Gastroesophageal sphincter (tissue), 3 donors: ENCODE results near the gene UBE2H.

Experiments used
- EP300 ChIP-seq: sonication (generic); formaldehyde crosslinking; IDR thresholded peaks from one replicate; pipeline ENCODE4 v1.6.1; 2017; ENCODE audit warnings: antibody characterized with exemption, mild to moderate bottlenecking
- POLR2A ChIP-seq, 2 donors: fragments of 450-650 bp; IDR thresholded peaks; one replicate each; pipeline ENCODE4 v1.6.1; 2017; ENCODE audit warnings: antibody characterized with exemption in 2 of 2, mild to moderate bottlenecking in 2 of 2, moderate library complexity in 1 of 2
- POLR2AphosphoS5 ChIP-seq: sonication (generic); formaldehyde crosslinking; IDR thresholded peaks from one replicate; pipeline ENCODE4 v1.6.1; 2017; ENCODE audit warnings: antibody characterized with exemption
- TF ChIP-seq, protein P1 (sequence below), 4 experiments: fragments of 200-600 bp in 2 of 4; fragments of 450-650 bp in 2 of 4; sonication (generic) in 1 of 4; IDR thresholded peaks; one replicate each; pipeline ENCODE4 v1.5.1; 2017 to 2019; ENCODE audit warnings: antibody characterized with exemption in 4 of 4, mild to moderate bottlenecking in 2 of 4, moderate library complexity in 2 of 4

DNA sequence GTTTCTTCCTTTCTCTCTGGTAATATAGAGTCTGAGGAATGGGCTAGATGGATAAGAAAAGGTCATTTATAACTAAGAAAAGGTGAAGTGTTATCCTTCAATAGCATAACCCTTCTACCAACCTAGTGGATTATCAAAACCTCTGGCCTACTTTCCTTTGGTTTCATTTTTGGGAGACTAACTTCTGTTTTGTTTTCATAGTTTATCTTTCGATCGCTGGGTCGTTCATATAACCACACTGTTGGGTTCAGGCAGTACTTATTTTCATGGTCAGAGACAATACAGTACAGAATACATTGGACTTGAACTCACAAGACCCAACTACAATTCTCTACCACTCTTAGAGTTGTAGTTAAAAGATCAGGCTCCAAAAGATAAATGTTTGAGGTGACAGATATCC lies 86.5 kb downstream of the UBE2H start:
- TF ChIP-seq, protein P1, sequence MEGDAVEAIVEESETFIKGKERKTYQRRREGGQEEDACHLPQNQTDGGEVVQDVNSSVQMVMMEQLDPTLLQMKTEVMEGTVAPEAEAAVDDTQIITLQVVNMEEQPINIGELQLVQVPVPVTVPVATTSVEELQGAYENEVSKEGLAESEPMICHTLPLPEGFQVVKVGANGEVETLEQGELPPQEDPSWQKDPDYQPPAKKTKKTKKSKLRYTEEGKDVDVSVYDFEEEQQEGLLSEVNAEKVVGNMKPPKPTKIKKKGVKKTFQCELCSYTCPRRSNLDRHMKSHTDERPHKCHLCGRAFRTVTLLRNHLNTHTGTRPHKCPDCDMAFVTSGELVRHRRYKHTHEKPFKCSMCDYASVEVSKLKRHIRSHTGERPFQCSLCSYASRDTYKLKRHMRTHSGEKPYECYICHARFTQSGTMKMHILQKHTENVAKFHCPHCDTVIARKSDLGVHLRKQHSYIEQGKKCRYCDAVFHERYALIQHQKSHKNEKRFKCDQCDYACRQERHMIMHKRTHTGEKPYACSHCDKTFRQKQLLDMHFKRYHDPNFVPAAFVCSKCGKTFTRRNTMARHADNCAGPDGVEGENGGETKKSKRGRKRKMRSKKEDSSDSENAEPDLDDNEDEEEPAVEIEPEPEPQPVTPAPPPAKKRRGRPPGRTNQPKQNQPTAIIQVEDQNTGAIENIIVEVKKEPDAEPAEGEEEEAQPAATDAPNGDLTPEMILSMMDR (IDR thresholded peaks at IDR 0.05) = no peak
- no peak for TF ChIP-seq POLR2AphosphoS5
- no peak for TF ChIP-seq POLR2A (IDR thresholded peaks at IDR 0.05)
- TF ChIP-seq EP300 = no peak
